ENCODE data around the gene MROH2A.

The MROH2A gene

GRCh38 chr2:233844064-233844807, 66.1 kb downstream of the MROH2A start:
- Histone ChIP-seq H3K27ac (ENCODE audit: extremely low read depth, low read depth, low read length) (no peak overlapping the region), H3K4me3 (ENCODE audit: low read depth, low read length) (no peak overlapping the region), H3K9me3 (ENCODE audit: control insufficient read depth, insufficient read depth, low read depth, low read length) (no peaks in the 10 kb centered on the region), H3K36me3 (ENCODE audit: control insufficient read depth in 2 of 2, insufficient read depth in 1 of 2, low read length in 2 of 2) (peaks cover 66 to 100% of the 10 kb centered on the region in 2 experiments), H3K4me1 (ENCODE audit: control insufficient read depth, insufficient read depth, low read length) (no peaks in the 10 kb centered on the region)
- ChIA-PET CTCF (interaction anchor here (0.6 to 1.0 kb wide), 3 partner anchors 14 to 1211 kb away, joined by 3 to 5 read pairs (median 4); no protein-coding TSS in a partner anchor), POLR2A (interaction anchor here (0.9 to 1.5 kb wide), 2 partner anchors 10 to 13 kb away, joined by 3 read pairs; partner anchors contain the start of gene HJURP)
- no peak for TF ChIP-seq ZNF23 (tag by site-specific recombination; IDR thresholded peaks at IDR 0.05; ENCODE audit: borderline replicate concordance)
- no peak for TF ChIP-seq ZNF19 (tag by site-specific recombination; IDR thresholded peaks at IDR 0.05; ENCODE audit: low read depth)
- TF ChIP-seq ZBTB20 (tag by site-specific recombination; IDR thresholded peaks at IDR 0.05) = no peak
- no peak for TF ChIP-seq ZNF513 (tag by site-specific recombination; IDR thresholded peaks at IDR 0.05)

GRCh38 chr2:233844836-233845235, 66.7 kb downstream of the MROH2A start:
- ChIA-PET CTCF (interaction anchor here (0.6 kb wide), 1 partner anchor 1210 kb away, joined by 4 read pairs; no protein-coding TSS in a partner anchor), POLR2A (interaction anchor here (1.0 to 1.5 kb wide), 2 partner anchors 10 to 13 kb away, joined by 3 read pairs; partner anchors contain the start of gene HJURP)
- Histone ChIP-seq H3K9me3 (ENCODE audit: control insufficient read depth, insufficient read depth, low read depth, low read length) (no peaks in the 10 kb centered on the region), H3K4me1 (ENCODE audit: control insufficient read depth, insufficient read depth, low read length) (no peaks in the 10 kb centered on the region), H3K27ac (ENCODE audit: extremely low read depth, low read depth, low read length) (no peak overlapping the region), H3K36me3 (ENCODE audit: control insufficient read depth in 2 of 2, insufficient read depth in 1 of 2, low read length in 2 of 2) (peaks cover 68 to 100% of the 10 kb centered on the region in 2 experiments), H3K4me3 (ENCODE audit: low read depth, low read length) (no peak overlapping the region)
- TF ChIP-seq ZNF600 (tag by site-specific recombination; IDR thresholded peaks at IDR 0.05) (no peak), ZBTB1 (tag by site-specific recombination; IDR thresholded peaks at IDR 0.05) (no peak), KLF9 (tag by site-specific recombination; IDR thresholded peaks at IDR 0.05; ENCODE audit: low read depth) (no peak), ZBTB48 (tag by site-specific recombination; IDR thresholded peaks at IDR 0.05) (no peak), PRDM10 (tag by site-specific recombination; IDR thresholded peaks at IDR 0.05) (no peak), ZNF174 (tag by site-specific recombination; IDR thresholded peaks at IDR 0.05) (no peak), ZNF658 (tag by site-specific recombination; IDR thresholded peaks at IDR 0.05) (no peak), ZNF791 (tag by site-specific recombination; IDR thresholded peaks at IDR 0.05) (no peak), WT1 (tag by site-specific recombination; IDR thresholded peaks at IDR 0.05) (no peak), ZNF24 (tag by site-specific recombination; IDR thresholded peaks at IDR 0.05) (no peak), ZEB2 (tag by site-specific recombination; IDR thresholded peaks at IDR 0.05) (no peak), ZNF548 (tag by site-specific recombination; IDR thresholded peaks at IDR 0.05) (no peak), ZNF19 (tag by site-specific recombination; IDR thresholded peaks at IDR 0.05; ENCODE audit: low read depth) (no peak), ZNF48 (tag by site-specific recombination; IDR thresholded peaks at IDR 0.05) (no peak), REPIN1 (tag by site-specific recombination; IDR thresholded peaks at IDR 0.05; ENCODE audit: low read depth) (no peak), ELK4 (IDR thresholded peaks at IDR 0.05; ENCODE audit: borderline replicate concordance, low read depth, low read length) (no peak), ZNF777 (tag by site-specific recombination; IDR thresholded peaks at IDR 0.05; ENCODE audit: borderline replicate concordance) (no peak)

All from HEK293 (cell line).